HCT116 (cell line): Measurements from ENCODE around the gene LRRC14B. TPM values are rescaled to one million over a fixed set of nuclear protein-coding genes. Genes with fewer than 3 reads are reported as not detected.
"Not testable (repeated sequence)": the region's sequence is repeated elsewhere in the genome, so short reads cannot be mapped to it uniquely, and the experiment has no call there.

ENCODE experiments used
- ATAC-seq: fragments of 200-7000 bp; cut with Tn5 transposase; 2 replicates; pipeline ENCODE4 v1.9.1; 2020; ENCODE audit warnings: mild to moderate bottlenecking, moderate library complexity
- BruUV-seq: library from RNA; stranded (reverse); fragments of 400-500 nt; replicated peaks from 2 replicates; lab custom pipeline; 2021; lab: Mats Ljungman, UMichigan
- CTCF ChIA-PET: fragments of 300-600 bp; sonication (Branson Sonifier 250); formaldehyde crosslinking; loops from one replicate; lab custom pipeline; 2021; ENCODE audit warnings: antibody characterized with exemption; lab: Charles Lee
- POLR2A ChIA-PET: fragments of 300-600, 350-600 bp; sonication (Branson Sonifier 250); formaldehyde crosslinking; loops from one replicate; lab custom pipeline; 2021; ENCODE audit warnings: antibody characterized with exemption; lab: Charles Lee
- RAD21 ChIA-PET, 2 experiments: fragments of 300-600 bp; sonication (Branson Sonifier 250); formaldehyde crosslinking; loops; one replicate each; lab custom pipeline; 2023; ENCODE audit warnings: low total read pairs in 2 of 2; ENCODE audit not compliant: uncharacterized antibody in 2 of 2, unreplicated experiment in 2 of 2, low non-redundant PET in 1 of 2; lab: Charles Lee
- DNase-seq: peaks from one replicate; pipeline ENCODE4 v3.0.0-alpha.2; 2010; ENCODE audit warnings: low read depth, low spot score
- H2AFZ ChIP-seq: fragments of 200-600 bp; shearing (Covaris generic), sonication (generic); 2 replicates; pipeline ENCODE4 v1.6.1; 2017; ENCODE audit warnings: low read depth, mixed run types, mixed read lengths, antibody characterized with exemption, low read length; ENCODE audit not compliant: poor library complexity, severe bottlenecking
- H3K27ac ChIP-seq: 2 replicates; pipeline ENCODE4 v1.5.1; 2012; ENCODE audit warnings: low read depth, low read length
- H3K27me3 ChIP-seq: fragments of 200-600 bp; sonication (generic); 2 replicates; pipeline ENCODE4 v1.6.1; 2016; ENCODE audit warnings: mixed run types, low read length, mixed read lengths; ENCODE audit not compliant: insufficient read depth
- H3K36me3 ChIP-seq, 2 experiments: fragments of 200-500 bp in 1 of 2; fragments of 200-600 bp in 1 of 2; sonication (Bioruptor generic) in 1 of 2; sonication (generic) in 1 of 2; 2 replicates each; pipeline versions ENCODE4 v1.5.1 to v1.6.1; 2014 to 2016; ENCODE audit warnings: low read length in 2 of 2, inconsistent platforms in 1 of 2, mixed read lengths in 1 of 2, mixed run types in 1 of 2; ENCODE audit not compliant: insufficient read depth in 2 of 2, control insufficient read depth in 1 of 2
- H3K4me1 ChIP-seq, 2 experiments: fragments of 200-600 bp in 1 of 2; sonication (generic) in 1 of 2; 2 replicates each; pipeline versions ENCODE4 v1.5.1 to v1.6.1; 2012 to 2017; ENCODE audit warnings: low read length in 2 of 2, inconsistent platforms in 1 of 2, mild to moderate bottlenecking in 1 of 2, mixed read lengths in 1 of 2, mixed run types in 1 of 2, moderate library complexity in 1 of 2; ENCODE audit not compliant: insufficient read depth in 2 of 2, control insufficient read depth in 1 of 2
- H3K4me2 ChIP-seq: fragments of 200-600 bp; sonication (generic); 2 replicates; pipeline ENCODE4 v1.6.1; 2017; ENCODE audit warnings: mixed run types, low read length, mixed read lengths
- H3K4me3 ChIP-seq, 2 experiments: fragments of 200-600 bp in 1 of 2; sonication (generic) in 1 of 2; replicated peaks in 1 of 2; 2 replicates each; pipeline ENCODE4 v1.5.1; 2011 to 2016; ENCODE audit warnings: low read length in 2 of 2, control low read depth in 1 of 2, low read depth in 1 of 2, mild to moderate bottlenecking in 1 of 2, mixed read lengths in 1 of 2, mixed run types in 1 of 2
- H3K79me2 ChIP-seq: fragments of 200-600 bp; sonication (generic); 2 replicates; pipeline ENCODE4 v1.6.1; 2017; ENCODE audit warnings: mild to moderate bottlenecking, mixed run types, low read length, moderate library complexity, mixed read lengths; ENCODE audit not compliant: insufficient read depth
- H3K9ac ChIP-seq: fragments of 200-600 bp; sonication (generic); 2 replicates; pipeline ENCODE4 v1.6.1; 2016; ENCODE audit warnings: low read length, mixed read lengths
- H3K9me2 ChIP-seq: fragments of 200-600 bp; sonication (generic), shearing (Covaris generic); 2 replicates; pipeline ENCODE4 v1.6.1; 2017; ENCODE audit warnings: mixed run types, mild to moderate bottlenecking, moderate library complexity; ENCODE audit not compliant: insufficient read depth
- H3K9me3 ChIP-seq, 2 experiments: fragments of 200-500 bp in 1 of 2; fragments of 200-600 bp in 1 of 2; sonication (Bioruptor generic) in 1 of 2; sonication (generic) in 1 of 2; 2 replicates each; pipeline ENCODE4 v1.6.1; 2014 to 2017; ENCODE audit warnings: low read length in 2 of 2, mixed read lengths in 2 of 2, inconsistent platforms in 1 of 2, low read depth in 1 of 2, mild to moderate bottlenecking in 1 of 2, mixed run types in 1 of 2, moderate library complexity in 1 of 2; ENCODE audit not compliant: control insufficient read depth in 1 of 2, insufficient read depth in 1 of 2
- H4K20me1 ChIP-seq: fragments of 200-600 bp; sonication (generic), shearing (Covaris generic); 2 replicates; pipeline ENCODE4 v1.6.1; 2017; ENCODE audit warnings: mixed run types, mild to moderate bottlenecking, moderate library complexity; ENCODE audit not compliant: insufficient read depth
- CBX3 ChIP-seq: IDR thresholded peaks from 2 replicates; pipeline ENCODE4 v1.6.1; 2012; ENCODE audit warnings: low read depth
- EZH2 ChIP-seq: fragments of 200-600 bp; sonication (generic); IDR thresholded peaks from 2 replicates; pipeline ENCODE4 v1.6.1; 2017; ENCODE audit warnings: antibody characterized with exemption, mixed run types
- JUND ChIP-seq: IDR thresholded peaks from 2 replicates; pipeline ENCODE4 v1.6.1; 2012
- MAX ChIP-seq: IDR thresholded peaks from 2 replicates; pipeline ENCODE4 v1.6.1; 2012
- POLR2A ChIP-seq: IDR thresholded peaks from 2 replicates; pipeline ENCODE4 v1.7.0; 2011; ENCODE audit warnings: borderline replicate concordance; ENCODE audit not compliant: insufficient read depth, insufficient read length; ENCODE audit errors: extremely low read depth
- POLR2AphosphoS5 ChIP-seq: IDR thresholded peaks from 2 replicates; pipeline ENCODE4 v1.6.1; 2011; ENCODE audit warnings: mild to moderate bottlenecking, low read depth, low read length, moderate library complexity
- RAD21 ChIP-seq: IDR thresholded peaks from 2 replicates; pipeline ENCODE4 v1.6.1; 2012; ENCODE audit warnings: low read depth, mild to moderate bottlenecking
- REST ChIP-seq: IDR thresholded peaks from 2 replicates; pipeline ENCODE4 v1.6.1; 2012; ENCODE audit warnings: low read depth
- SIN3A ChIP-seq: IDR thresholded peaks from 2 replicates; pipeline ENCODE4 v1.6.1; 2012; ENCODE audit warnings: low read depth
- SP1 ChIP-seq: IDR thresholded peaks from 2 replicates; pipeline ENCODE4 v1.6.1; 2012; ENCODE audit warnings: low read depth
- TCF7L2 ChIP-seq: IDR thresholded peaks from 2 replicates; pipeline ENCODE4 v1.7.0; 2011; ENCODE audit warnings: borderline replicate concordance, inconsistent platforms; ENCODE audit not compliant: insufficient read depth, insufficient read length; ENCODE audit errors: extremely low read depth
- ZFX ChIP-seq: fragments of 450-650 bp; IDR thresholded peaks from 2 replicates; pipeline ENCODE4 v1.6.1; 2017
- ZNF274 ChIP-seq: fragments of 200-500 bp; sonication (Bioruptor generic); IDR thresholded peaks from 2 replicates; pipeline ENCODE4 v1.6.1; 2014; ENCODE audit warnings: mild to moderate bottlenecking, low read depth, low read length, inconsistent platforms
- intact Hi-C: fragments of 100-400 bp; cut with micrococcal nuclease; formaldehyde crosslinking; loops from 2 replicates; pipeline ENCODE4 v1.10.0; 2022
- total RNA-seq: library from RNA; stranded (reverse); gene quantifications from one replicate; pipeline ENCODE4 v1.2.1, GENCODE V29; 2021; ENCODE audit not compliant: unreplicated experiment

LRRC14B gene
- total RNA-seq, 1 experiment from 2014 or later = not detected

- no peak overlapping the region for H3K4me2 ChIP-seq
- H3K9ac ChIP-seq = no peak overlapping the region
- H3K9me2 ChIP-seq = no peaks in the 10 kb centered on the region
- H3K79me2 ChIP-seq = no peaks in the 10 kb centered on the region
- ATAC-seq (no peak), DNase-seq (no peak)
- H2AFZ ChIP-seq = no peak overlapping the region
- H3K4me3 ChIP-seq = no peak overlapping the region
- H4K20me1 ChIP-seq = no peaks in the 10 kb centered on the region
- no TSS peak for BruUV-seq
- no peak overlapping the region for H3K27ac ChIP-seq
- H3K9me3 ChIP-seq = no peaks in the 10 kb centered on the region
- intact Hi-C loops = no loop called here
- TF ChIP-seq REST (no peak), TCF7L2 (no peak), ZFX (no peak), JUND (no peak), MAX (no peak), SIN3A (no peak), POLR2AphosphoS5 (no peak), ZNF274 (no peak), RAD21 (no peak), CBX3 (no peak), EZH2 (no peak), POLR2A (no peak), SP1 (no peak)
- TF ChIP-seq, all 23 proteins: peak for 0
- ChIA-PET CTCF (no interaction called here), POLR2A (no interaction called here), RAD21 (no interaction called here)
- no peaks in the 10 kb centered on the region for H3K4me1 ChIP-seq
- H3K36me3 ChIP-seq = peaks cover 10 to 15% of the 10 kb centered on the region in 2 experiments
- no peaks in the 10 kb centered on the region for H3K27me3 ChIP-seq
Measured at GRCh38 chr5:234450-234849, 43.2 kb downstream of the LRRC14B start.

DNA sequence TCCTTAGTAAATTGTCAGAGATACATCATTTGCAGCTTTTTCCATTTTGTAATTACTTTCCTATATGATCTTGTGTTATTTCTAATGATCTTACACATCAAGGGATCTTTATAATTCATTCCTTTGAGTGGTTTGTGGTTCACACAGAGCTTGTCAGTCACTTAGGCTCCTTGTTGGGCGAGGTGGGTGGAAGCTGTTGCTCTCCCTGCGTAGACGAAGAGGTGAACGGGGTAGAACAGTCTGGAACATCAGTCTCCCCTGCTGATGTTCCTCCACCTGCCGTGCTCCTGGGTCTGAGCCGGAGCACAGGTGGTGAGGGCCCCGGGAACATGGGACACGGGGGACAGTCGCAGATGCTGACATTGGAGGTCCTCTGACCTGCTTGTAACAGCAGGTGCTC, 44.2 kb downstream of the LRRC14B start:
- DNase-seq, CTCF ChIA-PET, intact Hi-C loops, H3K9me3 ChIP-seq, H3K4me2 ChIP-seq, H3K27me3 ChIP-seq, H2AFZ ChIP-seq, ATAC-seq, H4K20me1 ChIP-seq, H3K27ac ChIP-seq, H3K79me2 ChIP-seq, H3K9me2 ChIP-seq, BruUV-seq, RAD21 ChIA-PET, H3K4me3 ChIP-seq, POLR2A ChIA-PET, H3K4me1 ChIP-seq, H3K9ac ChIP-seq: not testable (repeated sequence)
- peaks cover 7 to 18% of the 10 kb centered on the region in 2 experiments; a peak in 3 of 4 replicates for H3K36me3 ChIP-seq

DNA sequence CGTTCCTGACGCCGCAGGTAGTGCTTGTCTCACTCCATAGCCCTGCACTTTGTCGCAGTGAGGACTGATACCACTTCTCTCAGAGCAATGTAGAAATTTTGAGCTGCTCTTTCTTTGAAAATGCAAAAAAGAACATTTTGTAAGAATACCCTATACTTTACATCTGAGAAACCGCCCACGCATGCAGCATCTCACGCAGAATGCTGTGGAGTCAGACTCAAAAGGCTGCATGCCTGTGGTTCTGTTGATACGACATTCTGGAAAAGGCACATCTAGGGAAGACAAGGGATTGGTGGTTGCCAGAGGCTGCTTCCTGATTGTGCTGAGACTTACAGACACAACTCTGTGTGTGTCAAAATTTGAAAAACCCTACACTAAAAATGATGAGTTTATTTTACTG, 46.6 kb downstream of the LRRC14B start:
- RAD21 ChIA-PET = not testable (repeated sequence)

More for the DNA sequence above, 46.6 kb downstream of the LRRC14B start:
- intact Hi-C loops, H3K27ac ChIP-seq, H3K9ac ChIP-seq, H3K4me1 ChIP-seq, ATAC-seq, BruUV-seq, H2AFZ ChIP-seq, H3K4me2 ChIP-seq, CTCF ChIA-PET, DNase-seq, H3K9me2 ChIP-seq, POLR2A ChIA-PET, H3K9me3 ChIP-seq, H3K79me2 ChIP-seq, H3K4me3 ChIP-seq, H3K27me3 ChIP-seq, H4K20me1 ChIP-seq: not testable (repeated sequence)
- peaks cover 24 to 34% of the 10 kb centered on the region in 2 experiments for H3K36me3 ChIP-seq
